Measurements from ENCODE around the gene GABRB1. TPM values are rescaled to one million over a fixed set of nuclear protein-coding genes. Genes with fewer than 3 reads are reported as not detected.

The GABRB1 gene
- total and polyA plus RNA-seq, 2 experiments from 2014 or later = 2.8 to 5.5 TPM

GRCh38 chr4:47110546-47111132, 79.3 kb downstream of the GABRB1 start:
- Histone ChIP-seq H4K20me1 (ENCODE audit: insufficient read depth, poor library complexity, severe bottlenecking) (no peaks in the 10 kb centered on the region), H3K27me3 (no peaks in the 10 kb centered on the region), H3K4me2 (no peak overlapping the region), H3K27ac (no peak overlapping the region), H3K4me1 (ENCODE audit: insufficient read depth) (no peaks in the 10 kb centered on the region), H2AFZ (no peak overlapping the region), H3K36me3 (replicated peaks; ENCODE audit: insufficient read depth, low read depth) (no peaks in the 10 kb centered on the region), H3K9me2 (replicated peaks; ENCODE audit: insufficient read depth) (no peaks in the 10 kb centered on the region), H3K4me3 (no peak overlapping the region), H3K9me3 (ENCODE audit: low read depth) (no peaks in the 10 kb centered on the region), H3K79me2 (no peaks in the 10 kb centered on the region)
- 89% methylated on average over 1 of the region's 1 CpG for WGBS (ENCODE audit: low lambda C conversion rate, missing lambda C conversion rate)
- TF ChIP-seq, protein P1, sequence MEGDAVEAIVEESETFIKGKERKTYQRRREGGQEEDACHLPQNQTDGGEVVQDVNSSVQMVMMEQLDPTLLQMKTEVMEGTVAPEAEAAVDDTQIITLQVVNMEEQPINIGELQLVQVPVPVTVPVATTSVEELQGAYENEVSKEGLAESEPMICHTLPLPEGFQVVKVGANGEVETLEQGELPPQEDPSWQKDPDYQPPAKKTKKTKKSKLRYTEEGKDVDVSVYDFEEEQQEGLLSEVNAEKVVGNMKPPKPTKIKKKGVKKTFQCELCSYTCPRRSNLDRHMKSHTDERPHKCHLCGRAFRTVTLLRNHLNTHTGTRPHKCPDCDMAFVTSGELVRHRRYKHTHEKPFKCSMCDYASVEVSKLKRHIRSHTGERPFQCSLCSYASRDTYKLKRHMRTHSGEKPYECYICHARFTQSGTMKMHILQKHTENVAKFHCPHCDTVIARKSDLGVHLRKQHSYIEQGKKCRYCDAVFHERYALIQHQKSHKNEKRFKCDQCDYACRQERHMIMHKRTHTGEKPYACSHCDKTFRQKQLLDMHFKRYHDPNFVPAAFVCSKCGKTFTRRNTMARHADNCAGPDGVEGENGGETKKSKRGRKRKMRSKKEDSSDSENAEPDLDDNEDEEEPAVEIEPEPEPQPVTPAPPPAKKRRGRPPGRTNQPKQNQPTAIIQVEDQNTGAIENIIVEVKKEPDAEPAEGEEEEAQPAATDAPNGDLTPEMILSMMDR (IDR thresholded peaks at IDR 0.05; ENCODE audit: poor library complexity) = no peak
- TF ChIP-seq EZH2 (IDR thresholded peaks at IDR 0.05; ENCODE audit: borderline replicate concordance) (no peak), EZH2phosphoT487 (IDR thresholded peaks at IDR 0.05; ENCODE audit: low read depth, severe bottlenecking, unreplicated experiment) (no peak)
- no peak for DNase-seq (ENCODE audit: low spot score)

DNA sequence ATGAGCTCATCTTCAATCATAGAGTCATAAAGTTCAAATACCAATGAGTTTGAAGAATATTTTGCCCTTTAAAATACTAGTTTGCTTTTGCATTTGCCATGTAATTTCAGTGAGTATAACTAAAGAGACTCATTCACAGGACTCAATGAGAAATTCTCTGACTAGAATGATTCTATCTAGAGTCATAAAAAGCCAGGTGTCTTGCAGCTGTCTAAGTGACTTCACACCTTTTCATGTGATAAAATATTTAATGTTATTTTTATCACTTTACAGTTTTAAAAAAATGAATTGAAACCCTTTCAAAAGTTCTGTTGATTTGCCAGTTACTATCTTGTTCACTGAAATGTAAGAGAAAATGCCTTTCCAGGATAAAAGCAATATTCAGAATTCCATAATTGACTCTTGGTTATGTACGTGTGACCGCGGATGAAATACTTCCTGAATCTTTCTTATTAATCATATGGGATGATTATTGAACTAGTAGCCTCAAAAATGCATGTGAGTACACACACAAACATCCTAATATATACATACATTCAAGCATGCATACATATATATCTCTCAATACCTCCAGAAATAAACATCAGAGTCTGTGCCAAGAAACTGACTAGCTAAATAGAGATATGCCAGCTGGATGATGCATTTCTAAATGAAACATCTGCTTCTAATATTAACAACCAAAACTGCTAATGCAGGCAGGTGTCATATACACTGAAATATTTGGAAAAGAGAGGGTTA, 87.0 kb downstream of the GABRB1 start:
- Histone ChIP-seq H3K9me2 (replicated peaks; ENCODE audit: insufficient read depth) (no peaks in the 10 kb centered on the region), H3K9me3 (ENCODE audit: low read depth) (no peaks in the 10 kb centered on the region), H3K4me3 (no peak overlapping the region), H3K4me2 (no peak overlapping the region), H3K79me2 (no peaks in the 10 kb centered on the region), H4K20me1 (ENCODE audit: insufficient read depth, poor library complexity, severe bottlenecking) (no peaks in the 10 kb centered on the region), H2AFZ (no peak overlapping the region), H3K27me3 (no peaks in the 10 kb centered on the region), H3K36me3 (replicated peaks; ENCODE audit: insufficient read depth, low read depth) (no peaks in the 10 kb centered on the region), H3K27ac (no peak overlapping the region), H3K4me1 (ENCODE audit: insufficient read depth) (no peaks in the 10 kb centered on the region)
- TF ChIP-seq EZH2phosphoT487 (IDR thresholded peaks at IDR 0.05; ENCODE audit: low read depth, severe bottlenecking, unreplicated experiment) = no peak
- TF ChIP-seq EZH2 (IDR thresholded peaks at IDR 0.05; ENCODE audit: borderline replicate concordance) = no peak
- TF ChIP-seq, protein P1 (IDR thresholded peaks at IDR 0.05; ENCODE audit: poor library complexity) = no peak
- no peak for DNase-seq (ENCODE audit: low spot score)
- 92% methylated on average over 3 of the region's 3 CpGs for WGBS (ENCODE audit: low lambda C conversion rate, missing lambda C conversion rate)

DNA sequence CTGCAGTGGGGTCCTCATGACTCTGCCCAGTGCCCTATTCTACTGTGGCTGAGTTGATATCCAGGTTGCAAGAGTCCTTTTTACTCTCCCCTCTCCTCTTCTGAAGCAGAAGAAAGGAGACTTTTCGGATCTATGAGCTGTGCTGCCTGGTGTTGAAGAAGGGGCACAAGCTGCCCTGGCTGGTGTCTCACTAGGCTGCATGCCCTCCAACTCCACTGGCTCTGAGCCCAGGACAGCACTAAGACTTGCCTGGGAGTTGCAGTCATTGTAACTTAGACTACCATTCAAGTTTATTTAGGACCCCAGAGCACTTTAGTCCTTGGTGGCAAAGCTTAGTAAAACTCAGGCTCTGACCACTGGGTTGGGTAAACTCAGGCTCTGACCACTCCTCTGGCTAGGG, 89.4 kb downstream of the GABRB1 start:
- Histone ChIP-seq H3K9me2 (replicated peaks; ENCODE audit: insufficient read depth) (no peaks in the 10 kb centered on the region), H3K27ac (no peak overlapping the region), H3K4me2 (no peak overlapping the region), H3K27me3 (no peaks in the 10 kb centered on the region), H3K36me3 (replicated peaks; ENCODE audit: insufficient read depth, low read depth) (no peaks in the 10 kb centered on the region), H3K4me1 (ENCODE audit: insufficient read depth) (no peaks in the 10 kb centered on the region), H4K20me1 (ENCODE audit: insufficient read depth, poor library complexity, severe bottlenecking) (no peaks in the 10 kb centered on the region), H3K4me3 (no peak overlapping the region), H2AFZ (no peak overlapping the region), H3K9me3 (ENCODE audit: low read depth) (no peaks in the 10 kb centered on the region), H3K79me2 (no peaks in the 10 kb centered on the region)
- TF ChIP-seq EZH2 (IDR thresholded peaks at IDR 0.05; ENCODE audit: borderline replicate concordance) (no peak), EZH2phosphoT487 (IDR thresholded peaks at IDR 0.05; ENCODE audit: low read depth, severe bottlenecking, unreplicated experiment) (no peak)
- TF ChIP-seq, protein P1 (IDR thresholded peaks at IDR 0.05; ENCODE audit: poor library complexity) = no peak
- WGBS (ENCODE audit: low lambda C conversion rate, missing lambda C conversion rate) = 79% methylated on average over 1 of the region's 1 CpG
- no peak for DNase-seq (ENCODE audit: low spot score)
